GM19467 (cell line): ENCODE results near the gene NKIRAS2.

Experiments used
- ATAC-seq: cut with Tn5 transposase; IDR thresholded peaks from one replicate; pipeline ENCODE4 v1.9.1; 2021; ENCODE audit warnings: mild to moderate bottlenecking, moderate library complexity; ENCODE audit not compliant: unreplicated experiment

The NKIRAS2 gene

DNA sequence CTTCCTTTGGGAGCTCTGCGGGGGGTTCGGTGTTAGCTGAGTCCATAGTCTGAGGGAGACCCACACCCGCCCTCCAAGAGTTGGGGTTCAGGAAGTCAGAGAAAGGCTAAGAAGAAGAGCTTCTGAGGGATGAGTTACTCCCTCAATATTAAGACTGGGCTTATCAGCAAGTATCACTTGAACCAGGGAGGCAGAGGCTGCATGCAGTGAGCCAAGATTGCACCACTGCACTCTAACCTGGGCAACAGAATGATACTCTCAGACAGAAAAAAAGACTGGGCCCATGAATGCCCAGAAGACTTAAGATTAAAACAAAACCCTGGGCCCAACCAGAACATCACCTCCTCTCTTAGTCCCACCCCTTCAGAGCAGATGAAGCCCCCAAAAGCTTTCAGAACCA, 6.0 kb downstream of the NKIRAS2 start:
- ATAC-seq = no peak

DNA sequence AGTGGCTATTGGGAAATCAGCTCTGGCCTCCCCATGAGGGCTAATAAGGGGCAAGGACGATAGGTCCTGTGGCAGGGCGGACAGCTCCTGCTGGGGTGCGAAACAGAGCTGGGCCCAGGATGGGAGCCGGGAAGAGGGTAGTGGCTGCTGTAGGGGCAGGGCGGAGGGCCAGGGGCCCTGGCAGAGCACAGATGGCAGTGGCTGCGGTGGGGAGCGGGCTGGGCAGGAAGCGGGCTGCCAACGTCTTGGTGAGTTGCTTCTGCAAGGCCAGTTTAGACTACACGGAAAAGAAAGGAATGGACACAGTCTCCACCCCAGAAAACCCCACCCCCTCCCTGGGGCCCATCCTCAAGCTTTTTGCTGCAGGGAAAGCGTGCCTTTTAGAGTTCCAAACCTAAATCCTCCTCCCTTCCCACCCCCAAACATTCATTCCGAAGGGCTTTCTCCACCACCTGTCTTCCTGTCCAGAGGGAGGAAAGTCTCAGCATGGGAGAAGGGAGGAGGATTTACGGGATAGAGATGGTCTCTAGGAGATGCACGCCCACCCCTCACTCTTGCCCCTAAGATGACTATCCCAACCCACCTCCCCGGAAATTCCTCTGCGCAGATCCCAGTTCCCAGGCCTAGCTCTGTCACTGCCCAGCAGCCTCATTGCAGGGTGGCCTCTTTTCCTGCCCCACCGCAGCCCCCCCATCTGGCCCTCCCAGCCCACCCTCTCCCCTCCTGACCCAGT, 7.1 kb downstream of the NKIRAS2 start:
- no peak for ATAC-seq

DNA sequence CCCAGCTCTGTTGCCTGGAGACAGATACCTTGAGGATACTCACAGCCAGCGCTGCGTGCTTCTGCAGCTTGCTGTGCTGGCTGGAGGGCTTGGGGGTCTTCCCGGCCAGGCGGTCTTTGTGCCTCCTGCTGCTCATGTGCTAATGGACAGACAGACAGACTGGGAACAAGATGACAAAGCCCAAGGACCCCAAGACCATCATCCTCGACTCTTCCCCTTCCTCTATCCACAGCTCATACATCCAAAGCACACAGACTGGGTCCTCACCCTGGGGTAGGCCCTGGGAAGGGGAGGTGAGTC, 7.7 kb downstream of the NKIRAS2 start:
- no peak for ATAC-seq

DNA sequence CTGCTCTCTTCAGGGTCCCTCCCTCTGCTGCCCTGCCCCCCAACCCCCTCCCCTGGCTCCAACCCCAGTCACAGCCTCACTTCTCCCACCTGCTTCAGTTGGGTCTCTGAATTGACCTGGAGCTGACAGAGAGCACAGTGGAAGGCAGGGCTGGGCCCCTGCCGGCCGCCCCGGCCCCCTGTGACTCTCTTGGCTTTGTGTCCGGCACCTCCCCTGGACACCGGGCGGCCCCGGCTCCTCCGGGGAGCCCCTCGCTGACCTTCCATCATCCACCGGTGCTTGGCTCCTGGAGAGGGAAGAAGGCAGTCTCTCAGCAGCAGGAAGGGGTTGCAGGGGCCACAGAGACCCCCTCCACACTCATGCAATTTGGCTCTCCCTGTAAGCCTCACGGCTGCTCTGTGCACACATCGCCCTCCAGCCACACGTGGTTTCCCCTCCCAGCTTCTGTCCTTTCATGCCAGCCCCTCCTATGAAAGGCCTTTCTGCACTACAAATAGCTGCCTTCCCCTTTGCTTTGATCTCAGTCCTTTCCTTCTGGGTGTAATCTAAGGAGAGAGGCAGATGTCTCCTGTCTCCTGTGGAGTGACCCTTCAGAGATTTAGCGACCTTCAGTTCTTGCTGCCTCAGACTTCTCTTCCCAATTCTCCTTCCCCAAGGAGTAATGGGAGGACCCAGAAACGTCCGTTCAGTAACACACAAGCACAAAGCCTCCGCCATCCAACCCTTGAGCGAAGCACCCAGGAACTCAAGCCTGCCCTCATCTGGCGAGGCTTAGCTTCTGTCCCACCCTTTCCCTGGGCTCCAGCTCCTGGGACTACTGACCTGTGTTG, 8.3 kb downstream of the NKIRAS2 start:
- no peak for ATAC-seq

DNA sequence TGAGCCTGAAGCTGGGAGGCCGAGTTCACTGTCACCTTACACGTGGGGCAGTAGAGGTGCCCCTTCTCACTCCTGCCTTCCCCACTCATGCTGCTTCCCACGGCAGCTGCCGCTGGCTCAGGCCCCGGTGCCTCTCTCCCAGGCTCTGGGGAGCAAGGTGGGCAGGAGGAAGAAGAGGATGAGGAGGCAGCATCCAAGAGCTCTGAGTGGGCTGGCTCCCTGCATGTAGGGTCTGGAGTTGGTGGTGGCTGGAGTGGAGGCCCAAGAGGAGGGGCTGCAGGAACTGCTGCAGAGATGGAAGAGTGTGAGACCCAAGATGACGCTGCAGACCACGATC, 8.9 kb downstream of the NKIRAS2 start:
- ATAC-seq = no peak

DNA sequence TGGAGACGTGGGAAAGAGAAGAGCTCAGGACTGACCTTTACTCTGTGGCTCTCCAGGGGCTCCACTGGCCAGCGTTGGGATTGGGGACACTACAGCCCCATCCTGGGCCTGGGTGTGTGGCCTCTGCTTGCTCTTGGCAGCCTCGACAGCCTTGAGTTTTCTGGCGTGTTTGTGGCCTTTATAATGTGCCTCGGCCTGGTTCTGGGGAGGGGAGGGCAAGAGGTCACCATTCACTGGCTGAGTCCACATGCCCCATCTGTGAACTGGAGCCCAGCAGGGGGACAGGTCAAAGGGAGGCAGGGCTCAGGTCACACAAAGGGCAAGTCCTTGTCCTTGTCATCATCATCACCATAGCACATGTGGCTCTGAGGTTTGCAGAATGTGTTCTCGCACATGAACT, 11.7 kb downstream of the NKIRAS2 start:
- ATAC-seq = no peak

DNA sequence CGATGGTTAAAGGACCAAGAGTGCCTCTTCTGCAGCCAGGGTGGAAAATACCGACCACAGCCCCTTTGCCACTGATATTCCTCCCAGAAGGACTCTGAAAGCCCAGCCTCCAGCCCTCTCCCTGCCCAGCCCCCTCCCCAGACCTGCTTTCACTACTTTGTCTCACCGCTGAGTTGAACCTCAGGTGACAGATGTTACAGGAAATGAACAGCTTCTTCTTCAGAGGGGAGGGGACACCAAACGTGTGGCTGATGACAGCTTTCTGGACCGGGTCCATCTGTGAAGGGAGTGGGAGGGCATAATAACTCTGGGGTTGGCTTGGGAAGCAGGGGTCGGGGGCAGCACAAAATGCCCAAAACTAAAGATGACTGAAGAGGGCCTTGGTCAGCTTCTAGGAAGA, 14.2 kb downstream of the NKIRAS2 start:
- ATAC-seq = no peak

DNA sequence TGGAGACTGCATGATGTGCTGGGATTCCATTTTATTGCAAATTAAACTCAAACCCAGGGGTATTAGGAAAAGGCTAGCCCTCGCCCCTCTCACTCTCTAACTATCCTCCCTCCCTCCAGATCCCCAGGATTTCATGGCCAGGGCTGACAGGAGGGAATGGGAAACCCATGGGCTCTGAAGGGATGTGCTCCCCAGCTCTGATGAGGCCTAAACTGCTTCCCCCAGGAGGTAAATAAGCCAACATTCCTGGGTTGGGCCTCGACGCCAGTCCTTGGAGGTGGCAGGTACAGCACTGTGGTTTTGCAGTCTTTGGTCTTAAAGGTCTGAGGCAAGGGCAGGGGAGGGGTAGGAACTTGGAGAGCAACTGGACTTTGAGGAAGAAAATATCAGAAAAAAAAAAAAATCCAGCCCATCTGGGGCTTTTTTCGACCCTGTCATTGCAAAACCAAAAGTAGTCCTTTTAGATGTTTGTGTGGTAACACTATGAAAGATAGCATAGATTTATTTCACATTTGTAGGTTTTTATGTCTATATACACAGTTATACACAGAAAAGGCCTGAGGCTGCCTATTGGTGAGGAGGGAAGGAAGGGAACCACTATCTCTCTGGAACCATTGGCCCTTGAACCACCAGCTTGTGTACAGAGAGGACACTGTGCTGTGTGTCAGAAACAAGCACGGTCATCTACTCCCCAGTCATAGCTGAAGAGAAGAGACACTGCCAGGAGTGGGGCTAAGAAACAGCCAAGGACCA, 18.5 kb downstream of the NKIRAS2 start:
- ATAC-seq = no peak

DNA sequence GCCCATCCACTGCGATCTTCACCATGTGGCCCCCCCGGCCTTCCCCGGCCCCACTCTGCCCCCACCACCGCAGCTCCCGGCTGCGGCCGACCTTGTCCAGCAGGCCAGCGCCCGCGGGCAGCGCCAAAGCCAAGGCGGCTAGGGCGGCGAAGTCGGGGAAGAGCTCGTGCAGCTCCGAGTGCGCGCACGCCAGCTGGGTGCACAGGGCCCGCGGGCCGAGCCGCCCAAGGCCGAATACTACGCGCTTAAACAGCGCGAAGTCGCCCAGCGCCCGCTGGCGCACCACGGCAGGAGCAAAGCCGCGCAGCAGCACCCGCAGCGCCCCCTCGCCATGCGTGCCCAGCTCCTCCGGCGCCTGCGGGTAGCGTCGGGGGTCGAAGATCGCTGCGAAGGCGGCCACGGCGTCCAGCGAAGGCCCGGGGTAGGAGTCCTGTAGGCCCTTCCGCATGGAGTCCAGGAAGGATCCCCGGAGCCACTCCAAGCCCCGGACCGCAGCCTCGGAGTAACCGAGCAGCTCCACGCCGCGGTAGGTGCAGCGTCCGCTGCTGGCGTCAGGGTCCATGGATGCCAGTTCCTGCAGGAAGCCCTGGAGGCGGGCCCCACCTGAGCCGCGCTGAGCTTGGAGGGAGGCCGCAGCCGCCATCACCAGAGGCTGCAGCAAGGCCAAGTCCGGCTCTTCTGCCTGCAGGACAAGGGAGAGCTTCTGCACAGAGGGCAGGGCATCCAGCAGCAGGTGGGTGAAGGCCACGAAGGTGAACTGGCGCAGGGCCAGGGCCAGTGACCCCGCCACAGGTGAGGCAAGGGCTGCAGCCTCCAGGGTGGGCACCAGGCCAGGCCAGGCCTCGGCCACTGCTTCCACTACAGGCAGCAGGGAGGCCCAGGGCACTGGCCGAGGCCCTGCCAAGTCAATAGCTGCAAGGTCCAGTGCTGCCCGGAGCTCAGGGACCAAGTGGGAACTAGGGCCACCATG, 20.2 kb downstream of the NKIRAS2 start:
- ATAC-seq = no peak

DNA sequence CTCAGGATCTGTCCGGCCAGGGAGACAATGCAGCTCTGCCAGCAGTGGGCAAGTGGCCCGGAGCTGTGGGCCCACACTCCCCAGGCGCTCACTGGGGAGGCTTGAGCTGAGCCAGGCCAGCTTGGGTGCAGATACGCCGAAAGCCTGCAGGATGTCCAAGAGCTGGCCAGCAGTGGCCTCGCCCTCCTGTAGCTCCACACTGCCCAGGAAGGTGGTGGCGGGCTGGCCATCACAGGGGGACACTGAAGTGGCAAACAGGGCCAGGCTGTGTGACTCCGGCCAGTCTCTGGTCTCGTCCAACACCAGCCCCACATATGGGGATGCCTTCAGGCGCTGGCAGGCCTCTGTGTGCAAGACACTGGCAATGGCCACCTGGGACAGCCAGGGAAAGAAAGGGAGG, 20.9 kb downstream of the NKIRAS2 start:
- no peak for ATAC-seq

DNA sequence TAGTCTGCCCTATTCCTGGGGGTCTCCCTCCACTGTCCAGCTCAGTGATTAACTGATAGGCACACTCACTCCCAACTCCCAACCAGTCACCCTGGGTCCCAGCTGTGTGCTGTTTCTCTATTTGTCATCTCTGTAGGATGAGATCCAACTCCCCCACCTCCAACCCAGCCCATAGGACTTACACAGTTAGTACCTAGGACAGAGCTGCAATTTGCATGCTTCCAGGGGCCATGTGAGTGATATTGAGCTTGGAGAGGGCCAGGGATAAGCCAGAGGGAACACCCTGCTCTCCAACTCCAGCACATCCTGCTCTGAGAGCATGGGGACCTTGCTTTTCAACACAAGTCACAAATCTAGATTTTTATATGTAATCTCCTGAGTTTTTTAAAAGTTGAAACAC, 21.7 kb downstream of the NKIRAS2 start:
- ATAC-seq = no peak

DNA sequence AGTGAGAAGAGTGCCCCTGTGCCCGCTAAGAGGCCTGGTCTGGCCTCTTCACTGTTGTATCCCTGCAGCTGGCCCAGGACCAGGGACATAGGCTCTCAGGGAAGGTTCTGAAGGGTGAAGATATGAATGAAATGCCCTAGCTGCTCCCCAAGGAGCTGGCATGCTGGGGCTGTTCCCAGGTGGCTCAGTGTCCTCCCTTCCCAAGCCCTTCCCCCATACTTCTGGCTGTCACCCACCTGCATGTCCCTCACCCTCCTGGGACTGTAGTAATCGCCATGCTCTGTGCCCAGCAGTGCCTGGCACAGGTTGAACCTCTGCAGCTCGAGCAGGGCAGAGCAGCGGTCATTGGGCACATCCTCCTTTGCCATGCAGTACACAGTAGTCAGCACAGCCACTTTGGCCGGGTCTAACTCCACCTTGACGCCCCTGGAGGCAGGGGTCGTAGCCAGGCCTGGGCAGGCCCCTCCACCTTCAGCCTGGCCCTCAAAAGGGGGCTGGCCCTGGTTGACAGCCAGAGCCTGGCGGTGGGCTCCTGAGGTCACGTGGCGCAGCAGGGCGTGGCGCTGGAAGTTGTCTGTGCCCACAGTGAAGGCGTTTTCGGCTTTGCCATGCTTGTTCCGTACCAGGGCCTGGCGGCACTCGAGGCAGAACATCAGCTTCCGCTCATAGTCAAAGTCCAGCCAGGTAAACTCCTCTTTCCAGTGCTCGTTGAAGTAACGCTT, 22.9 kb downstream of the NKIRAS2 start:
- ATAC-seq = no peak

DNA sequence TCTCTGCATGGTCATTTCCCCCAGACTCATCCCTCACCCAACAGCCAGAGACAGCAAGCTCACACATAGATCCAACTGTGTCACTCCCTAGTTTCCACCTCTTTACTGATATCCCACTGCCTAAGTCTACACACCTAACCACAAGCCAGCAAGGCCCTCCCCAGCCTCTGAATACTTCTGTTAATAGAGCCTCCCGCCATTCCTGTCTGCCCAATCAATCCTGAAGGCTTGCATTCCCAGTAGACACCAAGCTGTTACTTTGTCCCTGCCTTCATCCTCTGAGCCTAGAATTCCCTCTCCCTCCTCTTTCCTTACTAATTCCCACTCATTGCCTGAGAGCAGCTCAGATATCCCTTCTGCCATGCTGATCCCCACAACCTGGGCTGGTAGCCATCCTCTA, 25.8 kb downstream of the NKIRAS2 start:
- ATAC-seq = no peak

DNA sequence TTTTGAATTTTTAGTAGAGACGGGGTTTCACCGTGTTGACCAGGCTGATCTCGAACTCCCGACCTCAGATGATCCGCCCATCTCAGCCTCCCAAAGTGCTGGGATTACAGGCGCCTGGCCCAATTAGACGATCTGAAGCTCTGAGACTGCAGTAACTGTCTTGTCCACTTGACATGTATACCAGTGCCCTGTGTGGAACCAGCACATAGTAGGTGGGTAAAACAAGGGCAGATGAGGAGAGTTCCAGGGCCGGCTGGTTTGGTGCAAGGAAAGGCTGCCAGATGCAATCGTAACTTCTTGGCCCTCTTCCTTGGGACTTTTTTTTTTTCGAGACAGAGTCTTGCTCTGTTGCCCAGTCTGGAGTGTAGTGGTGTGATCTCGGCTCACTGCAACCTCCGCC, 27.5 kb downstream of the NKIRAS2 start:
- ATAC-seq = no peak

DNA sequence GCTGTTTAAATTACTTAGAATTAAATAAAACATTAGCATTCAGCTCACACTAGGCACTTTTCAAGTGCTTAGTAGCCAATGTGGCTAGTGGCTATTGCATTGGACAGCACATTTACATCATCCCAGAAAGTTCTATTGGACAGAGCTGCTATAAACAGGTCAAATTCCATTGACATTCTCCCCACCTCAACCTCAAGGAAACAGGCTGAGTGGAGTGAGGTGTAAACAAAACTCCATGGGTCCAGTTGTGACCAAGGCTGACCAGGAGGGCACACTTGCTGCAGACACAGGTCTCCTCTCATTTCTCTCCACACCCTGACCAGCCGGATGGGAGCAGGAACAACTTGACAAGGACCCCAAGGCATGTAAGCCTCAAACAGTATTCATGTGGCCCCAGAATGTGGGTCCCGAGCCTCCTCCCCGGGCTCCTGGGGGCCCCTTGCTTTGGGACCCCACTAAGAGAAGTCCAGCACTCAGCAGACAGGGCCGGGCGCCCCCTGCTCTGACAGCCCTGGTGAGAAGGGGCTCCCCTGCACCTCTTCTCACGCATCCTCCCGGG, 30.0 kb downstream of the NKIRAS2 start:
- no peak for ATAC-seq

DNA sequence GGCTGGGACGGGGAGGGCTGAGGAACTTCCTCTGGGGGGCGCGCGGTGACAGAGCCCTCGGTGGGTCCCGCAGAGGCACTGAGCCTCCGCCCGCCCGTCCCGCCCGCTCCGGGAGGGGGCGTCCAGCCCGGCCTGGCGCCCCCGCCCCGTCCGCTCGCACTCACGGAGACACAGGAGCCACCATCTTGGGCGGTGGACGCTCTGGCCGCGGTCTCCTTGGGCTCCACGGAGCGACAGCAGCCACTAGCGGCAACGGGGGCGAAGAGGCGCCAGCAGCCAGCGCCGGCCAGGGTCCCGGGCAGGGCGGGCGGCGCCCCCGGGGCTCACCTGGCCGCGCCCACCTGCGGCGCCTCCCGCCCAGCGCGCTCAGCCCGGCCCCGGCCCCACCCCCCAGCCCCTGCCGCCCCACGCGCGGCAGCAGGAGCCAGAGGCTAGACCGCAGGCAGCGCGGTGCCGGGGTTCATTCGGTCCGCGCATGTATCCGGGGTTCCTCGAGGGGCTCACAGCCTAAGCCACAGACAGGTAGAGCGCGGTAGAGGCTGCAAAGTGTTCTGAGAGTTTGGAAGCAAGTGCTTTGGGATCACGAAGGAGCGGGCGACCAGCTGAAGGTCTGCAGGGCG, 30.6 kb downstream of the NKIRAS2 start, which contains the start of gene C17orf113:
Gene C17orf113, minus strand, starts transcription at position 209 of the 620 bp plus-strand sequence. CDS start 7,225 bp downstream, outside the sequence.
- ATAC-seq = no peak

DNA sequence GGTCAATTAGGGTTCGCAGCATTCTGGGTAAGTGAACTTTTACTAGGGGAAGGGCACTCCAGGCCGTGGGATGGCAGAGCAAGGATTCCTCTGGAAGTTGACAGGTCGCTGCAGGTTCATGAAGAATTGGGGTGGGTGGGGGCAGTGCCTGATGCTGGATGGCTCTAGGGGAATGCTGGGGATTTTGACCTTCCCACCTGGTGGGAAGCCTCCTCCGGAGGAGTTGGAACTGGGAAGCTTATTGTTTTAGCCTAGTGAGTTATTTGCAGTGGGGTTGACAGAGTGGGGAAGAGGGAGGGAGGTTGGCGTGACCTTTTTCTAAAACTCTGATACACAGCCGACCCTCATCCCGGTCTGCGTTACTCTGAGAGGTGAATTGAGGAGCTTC, 31.1 kb downstream of the NKIRAS2 start:
- ATAC-seq = no peak

DNA sequence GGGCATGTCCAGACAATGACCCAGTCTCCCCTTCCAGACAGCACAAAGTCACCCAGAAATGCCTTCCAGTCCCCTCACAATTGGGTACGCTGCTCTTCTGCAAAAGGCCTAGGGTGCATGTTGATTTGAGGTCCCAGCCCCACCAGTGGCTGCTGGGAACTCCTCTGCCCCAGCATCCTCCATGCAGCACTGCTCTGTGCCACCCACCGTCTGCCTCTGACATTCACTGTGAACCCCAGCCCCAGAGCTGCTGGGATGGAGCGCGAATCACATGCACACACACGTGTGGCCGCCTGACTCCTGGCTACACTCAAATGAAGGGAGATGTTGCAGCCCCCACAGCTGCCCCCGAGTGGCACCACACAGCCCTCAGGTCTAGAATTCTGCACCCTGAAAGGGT, 31.8 kb downstream of the NKIRAS2 start:
- no peak for ATAC-seq

DNA sequence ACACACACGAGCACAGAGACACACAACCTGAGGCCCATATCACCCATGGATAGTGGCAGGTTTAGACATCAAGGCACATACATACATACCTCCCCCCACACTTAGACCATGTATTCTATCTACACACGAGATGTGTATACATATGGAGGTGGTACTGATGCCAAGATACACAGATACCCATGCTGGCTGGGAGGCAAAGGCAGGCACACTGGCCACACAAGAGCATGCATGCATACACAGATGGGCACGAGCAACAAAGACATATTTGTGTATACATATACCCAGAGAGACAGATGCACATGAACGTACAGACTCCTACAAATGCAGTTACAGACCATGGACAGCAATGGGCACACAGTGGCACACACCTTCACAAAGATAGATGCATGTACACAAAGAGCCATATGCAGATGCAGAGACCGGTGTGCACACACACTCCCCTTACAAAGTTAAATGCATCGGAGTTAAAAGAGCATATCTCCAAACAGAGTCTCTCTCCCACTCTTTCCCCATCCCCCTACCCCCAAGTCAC, 32.5 kb downstream of the NKIRAS2 start:
- no peak for ATAC-seq
